GM12801 (cell line): ENCODE data around the gene DAP.

ENCODE experiments used
- CTCF ChIP-seq: IDR thresholded peaks from one replicate; pipeline ENCODE4 v1.5.1; 2011; ENCODE audit warnings: control low read depth; ENCODE audit not compliant: insufficient read length; ENCODE audit errors: extremely low read depth

DAP gene

GRCh38 chr5:10740384-10740783, 20.6 kb downstream of the DAP start:
- no peak for TF ChIP-seq CTCF

GRCh38 chr5:10737880-10738279, 23.2 kb downstream of the DAP start:
- no peak for TF ChIP-seq CTCF

GRCh38 chr5:10736808-10737207, 24.2 kb downstream of the DAP start:
- no peak for TF ChIP-seq CTCF

- TF ChIP-seq CTCF: no peak
These were observed 24.7 kb downstream of the DAP start for GRCh38 chr5:10736354-10736753.

GRCh38 chr5:10735569-10736276, 25.3 kb downstream of the DAP start:
- TF ChIP-seq CTCF: no peak

GRCh38 chr5:10734832-10735523, 26.1 kb downstream of the DAP start:
- no peak for TF ChIP-seq CTCF

GRCh38 chr5:10734037-10734709, 26.9 kb downstream of the DAP start:
- no peak for TF ChIP-seq CTCF
